GM12864 (cell line): ENCODE results near the gene ZC3H13.

ENCODE experiments used
- DNase-seq: peaks from one replicate; pipeline ENCODE4 v3.0.0-alpha.2; 2011; ENCODE audit warnings: low read depth
- H3K4me3 ChIP-seq: 2 replicates; pipeline ENCODE4 v1.5.1; 2011; ENCODE audit warnings: mild to moderate bottlenecking, low read depth, low read length, control low read depth
- CTCF ChIP-seq: IDR thresholded peaks from 2 replicates; pipeline ENCODE4 v1.5.1; 2011; ENCODE audit warnings: low read depth, mild to moderate bottlenecking, moderate library complexity, low read length, control low read depth, inconsistent platforms; ENCODE audit errors: missing control alignments

Gene ZC3H13

GRCh38 chr13:45907503-45907902 is 145.0 kb downstream of the ZC3H13 start:
- no peak for DNase-seq
- H3K4me3 ChIP-seq, result no peak overlapping the region
- no peak for TF ChIP-seq CTCF
